ENCODE results near the gene CHRNB2. TPM values are rescaled to one million over a fixed set of nuclear protein-coding genes. Genes with fewer than 3 reads are reported as not detected.

The CHRNB2 gene
- 1 to 10 TPM in 1 of 2 donors, under 1 TPM in 1; 0.52 to 7.6 TPM for total RNA-seq

GRCh38 chr1:154567386-154568156 is at the start of gene CHRNB2:
Gene CHRNB2 (plus strand): TSS chr1:154567778. CDS start chr1:154568045, 267 bp downstream.
- ATAC-seq, result peak; percentile 97
- TF ChIP-seq CTCF (IDR thresholded peaks at IDR 0.05), result peak in 2 of 7 experiments; percentile 23 to 33
- no peak for TF ChIP-seq POLR2A (IDR thresholded peaks at IDR 0.05)
- Histone ChIP-seq H3K4me3 (no peak within 1 kb of the TSS), H3K36me3 (replicated peaks in 1 of 2; ENCODE audit: insufficient read depth in 1 of 2, low read depth in 2 of 2) (no peaks in the 10 kb centered on the region), H3K27me3 (peaks cover 0 to 4% of the 10 kb centered on the region in 2 donors), H3K9me3 (no peaks in the 10 kb centered on the region), H3K27ac (peak within 1 kb of the TSS in 1 of 4 donors; percentile 10), H3K4me1 (peaks cover 11% of the 10 kb centered on the region)
- 3 to 11% methylated on average over 22 to 53 of the region's 53 CpGs for WGBS, 2 donors
- peak; percentile 73 to 82 (median 78) for DNase-seq
- intact Hi-C loops (cut with DNase I), result loop anchor here (10.0 kb wide), 1 partner anchor 317 kb away; no protein-coding TSS in a partner anchor

GRCh38 chr1:154519591-154519991 is 48.0 kb upstream of the CHRNB2 start:
- Histone ChIP-seq H3K4me1 (no peaks in the 10 kb centered on the region), H3K9me3 (no peaks in the 10 kb centered on the region), H3K36me3 (replicated peaks in 1 of 2; ENCODE audit: insufficient read depth in 1 of 2, low read depth in 2 of 2) (no peaks in the 10 kb centered on the region), H3K27ac (no peak overlapping the region), H3K4me3 (no peak overlapping the region), H3K27me3 (no peaks in the 10 kb centered on the region)
- DNase-seq (no peak), ATAC-seq (no peak)
- intact Hi-C loops (cut with DNase I), result no loop called here
- 66 to 80% methylated on average over 9 of the region's 9 CpGs for WGBS, 2 donors
- TF ChIP-seq CTCF (IDR thresholded peaks at IDR 0.05) (no peak), POLR2A (IDR thresholded peaks at IDR 0.05) (no peak)

- Histone ChIP-seq H3K36me3 (replicated peaks in 1 of 2; ENCODE audit: insufficient read depth in 1 of 2, low read depth in 2 of 2) (no peaks in the 10 kb centered on the region), H3K27me3 (no peaks in the 10 kb centered on the region), H3K4me1 (no peaks in the 10 kb centered on the region), H3K4me3 (no peak overlapping the region), H3K9me3 (no peaks in the 10 kb centered on the region), H3K27ac (no peak overlapping the region)
- no peak for TF ChIP-seq CTCF (IDR thresholded peaks at IDR 0.05)
- no peak for TF ChIP-seq POLR2A (IDR thresholded peaks at IDR 0.05)
- intact Hi-C loops (cut with DNase I), result loop anchor here (10.0 kb wide), 1 partner anchor 64 kb away; no protein-coding TSS in a partner anchor
- no peak for DNase-seq
- no peak for ATAC-seq
- 34 to 39% methylated on average over 3 of the region's 3 CpGs for WGBS, 2 donors
These were observed 47.2 kb upstream of the CHRNB2 start for GRCh38 chr1:154520333-154520732.

GRCh38 chr1:154521695-154522094 is 45.9 kb upstream of the CHRNB2 start:
- H3K27ac ChIP-seq, result no peak overlapping the region
- H3K4me1 ChIP-seq, result no peaks in the 10 kb centered on the region
- H3K27me3 ChIP-seq, result no peaks in the 10 kb centered on the region
- TF ChIP-seq CTCF (IDR thresholded peaks at IDR 0.05) (no peak), POLR2A (IDR thresholded peaks at IDR 0.05) (no peak)
- intact Hi-C loops (cut with DNase I), result loop anchor here (10.0 kb wide), 1 partner anchor 63 kb away; no protein-coding TSS in a partner anchor
- H3K9me3 ChIP-seq, result no peaks in the 10 kb centered on the region
- no peak for ATAC-seq
- no peak for DNase-seq
- no peak overlapping the region for H3K4me3 ChIP-seq
- 35 to 46% methylated on average over 3 of the region's 3 CpGs for WGBS, 2 donors
- H3K36me3 ChIP-seq (replicated peaks in 1 of 2; ENCODE audit: insufficient read depth in 1 of 2, low read depth in 2 of 2), result no peaks in the 10 kb centered on the region
